ENCODE results near the gene TMEM135.

Gene TMEM135

DNA sequence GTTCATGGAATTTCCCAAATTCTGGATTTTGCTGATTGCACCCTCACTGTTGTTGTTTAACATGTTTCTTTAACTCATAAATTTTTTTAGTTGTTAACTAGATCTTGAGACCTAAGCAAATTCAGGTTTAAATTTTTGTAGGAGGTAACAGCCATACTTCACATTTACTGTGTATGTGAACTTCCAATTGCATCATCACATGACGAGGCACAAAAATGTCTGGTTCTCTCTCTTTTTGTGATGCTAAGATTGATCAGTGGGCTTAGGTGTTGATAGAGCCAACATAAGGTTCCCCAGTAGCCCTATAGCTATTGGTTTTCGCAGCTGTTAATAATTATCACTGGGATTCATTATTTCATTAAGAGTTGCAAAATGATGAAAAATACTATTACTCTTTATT is 277.5 kb downstream of the TMEM135 start:
- Mint-ChIP-seq H3K27ac (no peak overlapping the region), H3K27me3 (no peaks in the 10 kb centered on the region), H3K36me3 (peaks cover 4% of the 10 kb centered on the region), H3K4me3 (no peak overlapping the region), H3K4me1 (ENCODE audit: low read depth) (no peaks in the 10 kb centered on the region), H3K9me3 (ENCODE audit: low read depth) (no peaks in the 10 kb centered on the region)

DNA sequence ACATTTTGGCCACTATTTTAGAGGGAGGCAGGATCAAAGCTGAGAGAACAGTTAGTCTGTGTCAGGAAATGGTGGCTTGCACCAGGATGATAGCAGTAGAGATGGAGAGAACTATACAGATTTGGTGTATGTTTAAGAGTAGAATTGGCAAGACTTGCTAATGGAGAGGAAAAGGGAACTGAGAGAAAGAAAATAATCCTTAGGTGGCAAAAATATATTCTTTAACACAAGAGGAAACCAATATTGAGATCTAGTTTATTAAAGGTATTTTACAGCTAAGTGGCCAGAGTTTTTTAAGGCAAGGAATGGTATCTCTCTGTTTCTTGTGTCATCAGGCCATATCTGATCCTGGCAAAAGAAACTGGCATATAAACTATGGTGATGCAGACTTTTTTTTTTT is 278.8 kb downstream of the TMEM135 start:
- Mint-ChIP-seq H3K4me3 (no peak overlapping the region), H3K27me3 (no peaks in the 10 kb centered on the region), H3K4me1 (ENCODE audit: low read depth) (no peaks in the 10 kb centered on the region), H3K27ac (no peak overlapping the region), H3K9me3 (ENCODE audit: low read depth) (no peaks in the 10 kb centered on the region), H3K36me3 (peaks cover 14% of the 10 kb centered on the region)

DNA sequence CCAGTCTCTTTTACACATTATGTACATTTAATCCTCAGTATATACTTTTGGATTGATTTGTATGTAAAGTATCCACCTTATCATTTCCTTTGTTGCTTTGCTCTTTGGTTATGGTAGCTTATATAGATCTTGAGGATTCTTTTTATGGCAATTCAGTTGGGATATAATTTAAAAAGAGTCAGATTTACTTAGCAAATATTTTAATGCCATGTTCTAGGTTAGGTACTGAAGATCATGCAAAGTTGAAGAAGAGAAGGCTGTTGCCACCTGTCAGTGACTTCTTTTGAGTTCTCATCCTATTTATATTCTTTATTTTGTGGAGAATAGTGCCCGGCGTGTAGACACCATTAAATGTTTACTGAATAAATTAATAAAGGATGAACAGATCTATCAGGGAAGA is 279.7 kb downstream of the TMEM135 start:
- Mint-ChIP-seq H3K4me3 (no peak overlapping the region), H3K9me3 (ENCODE audit: low read depth) (no peaks in the 10 kb centered on the region), H3K36me3 (peaks cover 18% of the 10 kb centered on the region), H3K4me1 (ENCODE audit: low read depth) (no peaks in the 10 kb centered on the region), H3K27ac (peak overlapping the region; percentile 24), H3K27me3 (no peaks in the 10 kb centered on the region)

DNA sequence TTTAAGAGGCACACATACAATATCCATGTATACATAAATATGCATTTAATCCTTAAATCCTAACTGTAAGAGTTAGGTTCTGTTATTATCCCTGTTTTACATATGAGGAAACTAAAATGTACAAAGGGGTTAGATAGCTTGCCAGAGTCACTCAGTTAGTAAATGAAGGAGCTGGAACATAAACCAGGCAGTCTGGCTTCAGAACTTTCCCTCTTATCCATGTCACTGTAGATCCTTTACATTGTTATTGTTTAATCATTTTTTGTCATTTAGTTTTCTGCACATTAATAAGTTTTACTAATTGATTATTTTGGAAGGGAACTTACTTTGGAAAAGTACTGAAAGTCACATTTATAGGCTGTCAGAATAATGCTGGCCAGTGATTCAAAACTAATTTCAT is 282.4 kb downstream of the TMEM135 start:
- Mint-ChIP-seq H3K9me3 (ENCODE audit: low read depth) (no peaks in the 10 kb centered on the region), H3K27ac (no peak overlapping the region), H3K27me3 (no peaks in the 10 kb centered on the region), H3K36me3 (peaks cover 25% of the 10 kb centered on the region), H3K4me3 (no peak overlapping the region), H3K4me1 (ENCODE audit: low read depth) (no peaks in the 10 kb centered on the region)

DNA sequence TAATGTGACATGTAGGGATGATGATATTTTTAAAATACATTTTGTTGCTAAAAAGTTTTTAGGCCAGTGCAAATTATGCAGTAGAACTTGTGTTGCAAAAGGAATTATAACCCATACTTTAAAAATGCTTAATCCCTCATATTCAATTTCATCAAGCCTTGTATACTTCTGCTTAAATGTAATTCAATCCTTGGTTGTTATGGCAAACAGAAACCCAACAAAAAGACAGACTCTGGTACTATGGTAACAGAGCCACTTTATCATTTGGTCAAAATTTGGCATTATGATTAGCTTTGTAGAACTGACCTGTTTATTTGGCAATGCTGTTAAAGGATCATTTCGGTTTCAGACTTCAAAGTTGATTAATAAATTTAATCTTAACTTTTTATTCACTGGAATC is 284.8 kb downstream of the TMEM135 start:
- Mint-ChIP-seq H3K36me3 (peaks cover 29% of the 10 kb centered on the region), H3K9me3 (ENCODE audit: low read depth) (no peaks in the 10 kb centered on the region), H3K4me3 (no peak overlapping the region), H3K27ac (no peak overlapping the region), H3K4me1 (ENCODE audit: low read depth) (no peaks in the 10 kb centered on the region), H3K27me3 (no peaks in the 10 kb centered on the region)

DNA sequence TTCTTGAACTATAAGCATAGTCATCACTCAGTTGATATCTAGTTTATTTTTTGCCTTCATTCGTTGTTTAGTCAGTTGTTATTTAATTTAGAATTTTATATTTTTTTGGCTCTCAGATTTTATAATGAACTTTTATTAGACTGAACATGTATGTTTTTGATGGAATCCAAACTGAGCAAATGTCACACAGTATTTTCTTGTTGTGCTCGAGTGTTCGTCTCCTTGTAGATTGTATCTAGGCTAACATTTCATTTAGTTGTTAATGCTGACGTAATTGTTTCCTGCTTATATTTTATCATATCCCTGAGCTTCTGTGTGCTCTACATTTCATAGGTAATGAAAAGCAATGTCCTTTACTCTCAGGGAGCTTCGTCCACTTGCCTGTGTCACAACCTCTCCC is 286.2 kb downstream of the TMEM135 start:
- no peaks in the 10 kb centered on the region for H3K27me3 Mint-ChIP-seq
- no peak overlapping the region for H3K27ac Mint-ChIP-seq
- no peak overlapping the region for H3K4me3 Mint-ChIP-seq
- no peaks in the 10 kb centered on the region for H3K9me3 Mint-ChIP-seq (ENCODE audit: low read depth)
- H3K36me3 Mint-ChIP-seq: peaks cover 35% of the 10 kb centered on the region
- H3K4me1 Mint-ChIP-seq (ENCODE audit: low read depth): no peaks in the 10 kb centered on the region

DNA sequence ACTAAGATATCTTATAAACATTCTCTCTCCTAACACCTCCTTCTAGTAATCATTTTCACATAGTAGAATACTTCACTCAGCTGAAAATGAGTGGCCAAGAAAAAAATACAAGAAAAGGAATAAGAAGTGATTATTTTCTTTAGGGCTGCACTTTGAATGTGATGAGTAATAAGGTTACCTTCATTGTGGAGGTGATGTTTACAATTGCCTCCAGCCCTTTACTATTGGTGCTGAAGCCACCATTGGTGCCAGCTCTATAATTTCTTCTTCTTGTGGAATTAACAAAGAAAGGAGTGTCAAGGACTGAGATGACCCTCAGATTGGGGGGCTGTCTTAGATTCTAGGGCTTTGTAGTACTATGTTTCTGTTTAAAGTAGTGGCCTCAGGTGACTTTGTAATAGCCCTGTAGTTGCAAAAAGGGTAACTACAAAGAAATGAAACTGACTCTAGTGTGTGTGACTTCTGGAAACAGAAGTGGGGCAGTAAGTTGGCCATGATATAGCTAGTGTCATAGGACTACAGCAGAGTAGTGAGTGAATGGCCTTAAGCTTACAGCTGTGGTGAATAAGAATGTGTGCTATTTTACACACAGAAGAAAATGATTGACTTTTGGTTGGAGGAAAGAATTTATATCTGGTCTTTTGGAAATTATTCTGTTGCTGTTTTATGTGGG is 287.2 kb downstream of the TMEM135 start:
- H3K4me3 Mint-ChIP-seq: no peak overlapping the region
- H3K27me3 Mint-ChIP-seq: no peaks in the 10 kb centered on the region
- no peaks in the 10 kb centered on the region for H3K4me1 Mint-ChIP-seq (ENCODE audit: low read depth)
- peaks cover 37% of the 10 kb centered on the region for H3K36me3 Mint-ChIP-seq
- H3K9me3 Mint-ChIP-seq (ENCODE audit: low read depth): no peaks in the 10 kb centered on the region
- H3K27ac Mint-ChIP-seq: no peak overlapping the region

DNA sequence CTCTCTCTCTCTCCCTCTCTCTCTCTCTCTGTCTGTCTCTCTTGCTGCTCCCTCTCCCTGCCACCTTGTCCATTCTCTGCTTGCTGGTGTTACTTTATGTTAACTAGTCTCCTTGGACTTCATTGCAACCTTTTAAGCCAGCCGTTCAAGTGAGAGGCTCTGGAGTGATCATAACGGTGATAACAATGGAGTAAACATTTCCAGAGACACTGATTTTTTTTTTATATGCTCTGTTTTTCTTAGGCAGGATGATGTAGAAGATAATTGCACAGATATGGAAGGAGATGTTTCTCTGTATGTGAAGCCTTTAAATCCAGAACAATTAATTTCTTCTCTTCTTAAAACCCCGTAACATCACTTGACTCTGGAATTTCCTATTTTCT is 287.7 kb downstream of the TMEM135 start:
- Mint-ChIP-seq H3K36me3 (peaks cover 33% of the 10 kb centered on the region), H3K27me3 (no peaks in the 10 kb centered on the region), H3K4me3 (no peak overlapping the region), H3K9me3 (ENCODE audit: low read depth) (no peaks in the 10 kb centered on the region), H3K27ac (no peak overlapping the region), H3K4me1 (ENCODE audit: low read depth) (no peaks in the 10 kb centered on the region)

DNA sequence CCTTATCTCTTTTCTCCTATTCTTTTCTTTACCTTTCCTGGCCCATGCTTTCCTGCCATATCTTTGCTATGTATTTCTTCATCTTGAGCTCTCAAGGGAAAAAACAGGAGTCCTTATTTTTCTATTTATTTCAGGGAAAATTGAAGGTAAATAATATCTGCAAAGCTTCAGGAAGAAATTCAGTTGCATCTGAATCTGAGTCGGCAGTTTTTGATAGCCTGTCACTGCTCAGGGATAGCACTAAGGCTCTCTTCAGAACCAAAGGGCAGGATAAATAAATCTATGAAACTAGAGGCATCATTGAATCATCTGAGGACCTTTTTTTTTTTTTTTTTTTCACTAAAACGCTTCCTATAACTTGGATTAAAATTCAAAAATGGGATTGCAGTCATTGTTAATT is 288.9 kb downstream of the TMEM135 start:
- Mint-ChIP-seq H3K27ac (no peak overlapping the region), H3K27me3 (no peaks in the 10 kb centered on the region), H3K4me1 (ENCODE audit: low read depth) (no peaks in the 10 kb centered on the region), H3K36me3 (peaks cover 25% of the 10 kb centered on the region), H3K4me3 (no peak overlapping the region), H3K9me3 (ENCODE audit: low read depth) (peaks cover 3% of the 10 kb centered on the region)

DNA sequence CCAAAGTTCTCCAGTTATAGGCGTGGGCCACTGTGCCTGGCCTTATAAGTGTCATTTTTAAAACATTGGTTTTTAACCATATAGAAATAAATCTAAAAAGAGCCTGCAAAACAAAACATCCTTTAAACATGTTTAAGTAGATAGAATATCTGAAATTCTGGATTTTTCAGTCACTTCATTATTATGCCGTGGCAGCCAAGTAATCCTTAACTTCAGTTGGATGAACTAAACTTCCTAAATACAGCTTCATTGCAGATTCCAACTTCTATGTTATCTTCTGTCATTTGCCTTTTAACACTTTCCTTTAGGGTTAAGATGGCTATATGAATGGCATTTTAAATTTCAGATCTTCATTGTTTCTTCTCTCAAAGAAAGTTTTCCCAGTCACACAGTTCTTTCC is 291.4 kb downstream of the TMEM135 start:
- H3K27ac Mint-ChIP-seq: no peak overlapping the region
- H3K36me3 Mint-ChIP-seq: peaks cover 18% of the 10 kb centered on the region

DNA sequence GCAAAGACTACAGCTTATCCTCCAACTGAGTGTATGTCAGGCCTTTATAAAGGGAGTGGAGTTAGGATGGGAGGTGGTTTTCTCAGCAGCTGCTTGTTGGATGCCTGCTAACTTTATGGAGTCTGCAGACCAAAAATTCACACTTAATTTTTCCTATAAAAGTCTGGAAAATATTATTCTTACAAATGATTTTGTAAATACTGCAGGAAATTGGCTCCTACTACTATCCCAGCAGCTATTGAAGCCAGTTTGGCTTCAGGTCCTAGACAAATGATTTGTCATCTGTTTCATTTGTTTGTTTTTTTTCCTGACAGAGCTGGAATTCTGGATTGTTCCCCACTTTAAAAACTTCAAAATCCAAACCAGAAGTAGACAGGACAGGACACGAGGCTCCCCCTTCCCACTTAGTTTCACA is 292.5 kb downstream of the TMEM135 start:
- peaks cover 15% of the 10 kb centered on the region for H3K36me3 Mint-ChIP-seq
- no peaks in the 10 kb centered on the region for H3K4me1 Mint-ChIP-seq (ENCODE audit: low read depth)
- peaks cover 13% of the 10 kb centered on the region for H3K9me3 Mint-ChIP-seq (ENCODE audit: low read depth)
- no peaks in the 10 kb centered on the region for H3K27me3 Mint-ChIP-seq
- no peak overlapping the region for H3K27ac Mint-ChIP-seq
- no peak overlapping the region for H3K4me3 Mint-ChIP-seq

More for the DNA sequence above, 291.4 kb downstream of the TMEM135 start:
- H3K4me3 Mint-ChIP-seq: no peak overlapping the region
- no peaks in the 10 kb centered on the region for H3K4me1 Mint-ChIP-seq (ENCODE audit: low read depth)
- H3K9me3 Mint-ChIP-seq (ENCODE audit: low read depth): peaks cover 6% of the 10 kb centered on the region
- no peaks in the 10 kb centered on the region for H3K27me3 Mint-ChIP-seq

DNA sequence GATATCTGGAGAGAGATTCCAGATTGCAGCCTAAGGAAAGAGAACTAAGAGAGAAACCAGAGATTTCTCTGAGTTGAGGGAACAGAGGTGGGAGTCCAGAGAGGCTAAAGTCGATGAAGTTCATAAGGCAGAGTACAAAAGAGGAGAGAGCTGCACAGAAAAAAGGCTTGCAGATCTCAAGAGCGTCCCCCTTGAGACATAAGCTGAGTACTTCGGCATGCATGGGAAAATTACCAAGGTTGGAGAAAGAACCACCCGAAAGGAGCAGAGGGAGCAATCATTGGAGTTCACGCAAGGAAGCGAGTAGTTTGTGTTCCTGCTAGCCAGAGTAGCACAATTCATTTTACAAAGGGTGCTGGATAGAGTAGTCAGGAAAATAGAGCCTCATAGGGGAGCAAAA is 293.5 kb downstream of the TMEM135 start:
- no peak overlapping the region for H3K27ac Mint-ChIP-seq
- H3K36me3 Mint-ChIP-seq: peaks cover 15% of the 10 kb centered on the region
- no peaks in the 10 kb centered on the region for H3K4me1 Mint-ChIP-seq (ENCODE audit: low read depth)
- H3K27me3 Mint-ChIP-seq: no peaks in the 10 kb centered on the region
- H3K9me3 Mint-ChIP-seq (ENCODE audit: low read depth): peaks cover 19% of the 10 kb centered on the region
- no peak overlapping the region for H3K4me3 Mint-ChIP-seq

DNA sequence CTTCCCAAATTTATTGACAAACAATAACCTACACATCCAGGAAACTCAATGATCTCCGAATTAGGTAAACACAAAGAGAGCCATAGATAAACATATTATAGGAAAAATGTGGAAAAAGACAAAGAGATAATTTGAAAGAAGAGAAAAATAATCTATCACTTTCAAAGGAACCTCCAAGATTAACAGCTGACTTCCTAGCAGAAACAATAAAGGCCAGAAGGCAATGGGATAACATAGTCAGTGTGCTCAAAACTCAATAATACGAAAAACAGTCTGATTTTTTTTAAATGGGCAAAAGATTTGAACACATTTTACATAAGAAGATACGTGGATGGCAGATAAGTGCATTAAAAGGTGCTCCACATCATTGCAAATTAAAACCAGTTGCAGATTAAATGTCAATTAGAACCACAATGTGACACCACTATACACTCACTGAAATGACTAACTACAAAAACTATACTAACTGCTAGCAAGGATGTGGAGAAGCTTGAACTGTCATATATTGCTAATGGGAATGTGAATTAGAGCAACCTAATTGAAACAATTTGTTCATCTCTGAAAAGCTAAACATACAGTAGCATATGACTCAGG is 300.4 kb downstream of the TMEM135 start:
- Mint-ChIP-seq H3K4me1 (ENCODE audit: low read depth) (no peaks in the 10 kb centered on the region), H3K9me3 (ENCODE audit: low read depth) (peaks cover 31% of the 10 kb centered on the region), H3K4me3 (no peak overlapping the region), H3K27ac (no peak overlapping the region), H3K27me3 (no peaks in the 10 kb centered on the region), H3K36me3 (no peaks in the 10 kb centered on the region)

DNA sequence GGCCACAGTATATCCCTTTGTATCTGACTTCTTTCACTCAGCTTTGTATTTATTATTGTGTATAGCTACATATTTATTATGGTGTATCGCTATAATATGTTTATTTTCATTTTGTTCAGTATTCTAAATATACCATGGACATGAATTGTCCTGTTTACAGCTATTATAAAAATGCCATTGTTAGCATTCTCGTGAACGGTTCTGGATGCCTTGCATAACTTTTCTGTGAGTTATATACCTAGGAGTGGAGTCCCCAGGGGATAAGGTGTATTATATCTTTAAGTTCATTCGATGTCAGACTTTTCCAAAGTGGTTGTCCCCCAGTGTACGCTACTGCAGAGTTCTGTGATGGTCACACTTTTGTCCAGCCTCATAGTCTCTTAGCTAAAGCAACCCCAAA is 301.7 kb downstream of the TMEM135 start:
- H3K4me3 Mint-ChIP-seq: no peak overlapping the region
- no peaks in the 10 kb centered on the region for H3K36me3 Mint-ChIP-seq
- H3K9me3 Mint-ChIP-seq (ENCODE audit: low read depth): peaks cover 25% of the 10 kb centered on the region
- no peaks in the 10 kb centered on the region for H3K27me3 Mint-ChIP-seq
- H3K27ac Mint-ChIP-seq: no peak overlapping the region
- no peaks in the 10 kb centered on the region for H3K4me1 Mint-ChIP-seq (ENCODE audit: low read depth)

DNA sequence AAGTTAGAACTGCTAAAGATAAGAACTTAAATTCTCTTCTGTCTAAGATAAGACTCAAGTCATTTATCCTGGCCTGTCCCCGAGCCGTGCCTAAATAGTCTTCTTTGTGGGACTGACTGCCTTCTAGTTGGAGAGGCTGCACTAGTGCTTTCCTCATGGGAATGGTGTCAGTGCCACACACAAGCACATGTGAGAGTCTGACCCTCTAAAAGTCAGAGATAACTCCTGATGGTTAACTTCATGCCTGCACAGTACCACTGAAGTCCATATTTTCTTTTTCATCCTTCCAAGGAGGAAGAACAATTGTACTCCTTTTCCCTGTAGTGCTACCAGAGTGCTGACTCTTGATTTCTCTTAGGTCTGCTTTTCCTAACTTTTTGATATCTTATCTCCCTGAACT is 309.7 kb downstream of the TMEM135 start:
- Mint-ChIP-seq H3K27ac (no peak overlapping the region), H3K4me1 (ENCODE audit: low read depth) (peaks cover 1% of the 10 kb centered on the region), H3K4me3 (no peak overlapping the region), H3K9me3 (ENCODE audit: low read depth) (no peaks in the 10 kb centered on the region), H3K36me3 (no peaks in the 10 kb centered on the region), H3K27me3 (peaks cover 8% of the 10 kb centered on the region)

DNA sequence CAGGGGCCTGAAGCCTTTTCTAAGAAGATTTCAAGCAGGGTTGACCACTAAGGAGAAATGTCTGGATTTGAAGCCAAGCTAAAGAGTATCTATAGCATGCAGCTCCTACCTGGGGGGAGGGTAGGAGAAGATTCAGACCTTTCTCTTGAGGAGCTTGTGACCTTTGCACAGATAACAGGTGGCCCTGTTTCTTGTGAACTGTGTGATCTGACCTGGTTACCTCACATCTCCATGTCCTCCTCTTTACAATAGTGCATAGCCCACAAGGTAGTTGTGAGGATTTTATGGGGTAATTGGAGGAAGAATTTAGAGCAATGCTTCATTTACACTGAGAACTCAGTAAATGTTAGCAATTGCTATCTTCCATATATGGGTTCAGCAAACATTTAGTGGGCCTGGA is 310.1 kb downstream of the TMEM135 start:
- Mint-ChIP-seq H3K4me3 (no peak overlapping the region), H3K27me3 (peaks cover 11% of the 10 kb centered on the region), H3K36me3 (no peaks in the 10 kb centered on the region), H3K27ac (no peak overlapping the region), H3K9me3 (ENCODE audit: low read depth) (no peaks in the 10 kb centered on the region), H3K4me1 (ENCODE audit: low read depth) (peaks cover 5% of the 10 kb centered on the region)

Data from activated naive CD8-positive, alpha-beta T cell (primary cell).